ENCODE results near the gene GRIA2. TPM values are rescaled to one million over a fixed set of nuclear protein-coding genes. Genes with fewer than 3 reads are reported as not detected.
"Not testable (repeated sequence)": the region's sequence is repeated elsewhere in the genome, so short reads cannot be mapped to it uniquely, and the experiment has no call there.

GRIA2 gene
- 0.23 TPM in 1 of 2 replicates, not detected in the other for total RNA-seq

- DNase-seq (ENCODE audit: extremely low read depth, low read depth, low spot score): no peak
Measured at GRCh38 chr4:157220371-157220881, at the start of gene GRIA2. GRIA2 (plus strand) TSS chr4:157220728; CDS start chr4:157221043, 315 bp downstream.

GRCh38 chr4:157172011-157172410 is 48.5 kb upstream of the GRIA2 start:
- DNase-seq (ENCODE audit: extremely low read depth, low read depth, low spot score): no peak

GRCh38 chr4:157180268-157180667 is 40.3 kb upstream of the GRIA2 start:
- not testable (repeated sequence) for DNase-seq (ENCODE audit: extremely low read depth, low read depth, low spot score)

GRCh38 chr4:157184300-157184699 is 36.2 kb upstream of the GRIA2 start:
- DNase-seq (ENCODE audit: extremely low read depth, low read depth, low spot score): no peak

GRCh38 chr4:157185363-157185762 is 35.2 kb upstream of the GRIA2 start:
- DNase-seq (ENCODE audit: extremely low read depth, low read depth, low spot score): no peak

- DNase-seq (ENCODE audit: extremely low read depth, low read depth, low spot score): no peak
Measured at GRCh38 chr4:157195374-157195773, 25.2 kb upstream of the GRIA2 start.

- DNase-seq (ENCODE audit: extremely low read depth, low read depth, low spot score): no peak
Measured at GRCh38 chr4:157196046-157196445, 24.5 kb upstream of the GRIA2 start.

- DNase-seq (ENCODE audit: extremely low read depth, low read depth, low spot score): no peak
Measured at GRCh38 chr4:157204634-157205244, 15.8 kb upstream of the GRIA2 start.

GRCh38 chr4:157217708-157218107 is 2.8 kb upstream of the GRIA2 start:
- DNase-seq (ENCODE audit: extremely low read depth, low read depth, low spot score): peak; percentile 18

GRCh38 chr4:157219711-157220370 is 687 bp upstream of the GRIA2 start:
- no peak for DNase-seq (ENCODE audit: extremely low read depth, low read depth, low spot score)

GRCh38 chr4:157221426-157221894 is 932 bp downstream of the GRIA2 start:
- DNase-seq (ENCODE audit: extremely low read depth, low read depth, low spot score): no peak

- no peak for DNase-seq (ENCODE audit: extremely low read depth, low read depth, low spot score)
Measured at GRCh38 chr4:157221895-157222770, 1.6 kb downstream of the GRIA2 start.

- DNase-seq (ENCODE audit: extremely low read depth, low read depth, low spot score): no peak
Measured at GRCh38 chr4:157222771-157223160, 2.2 kb downstream of the GRIA2 start.

GRCh38 chr4:157223456-157223855 is 2.9 kb downstream of the GRIA2 start:
- no peak for DNase-seq (ENCODE audit: extremely low read depth, low read depth, low spot score)

- DNase-seq (ENCODE audit: extremely low read depth, low read depth, low spot score): no peak
Measured at GRCh38 chr4:157225096-157225495, 4.6 kb downstream of the GRIA2 start.

GRCh38 chr4:157226035-157226434 is 5.5 kb downstream of the GRIA2 start:
- DNase-seq (ENCODE audit: extremely low read depth, low read depth, low spot score): no peak

- no peak for DNase-seq (ENCODE audit: extremely low read depth, low read depth, low spot score)
Measured at GRCh38 chr4:157226601-157227000, 6.1 kb downstream of the GRIA2 start.

GRCh38 chr4:157231525-157231924 is 11.0 kb downstream of the GRIA2 start:
- DNase-seq (ENCODE audit: extremely low read depth, low read depth, low spot score): no peak

GRCh38 chr4:157242871-157243270 is 22.3 kb downstream of the GRIA2 start:
- DNase-seq (ENCODE audit: extremely low read depth, low read depth, low spot score): no peak

- no peak for DNase-seq (ENCODE audit: extremely low read depth, low read depth, low spot score)
Measured at GRCh38 chr4:157244348-157244747, 23.8 kb downstream of the GRIA2 start.

- DNase-seq (ENCODE audit: extremely low read depth, low read depth, low spot score): no peak
Measured at GRCh38 chr4:157245351-157245750, 24.8 kb downstream of the GRIA2 start.

Data from glomerular endothelial cell (primary cell).